Activated T-helper 1 cell treated with Interleukin-2 at 50 U/mL for 16 hours (primary cell): ENCODE data around the gene OR5L1.

Source experiments
- DNase-seq: peaks from one replicate; pipeline ENCODE4 v3.0.0-alpha.2; 2020; ENCODE audit warnings: low read depth

OR5L1 gene

GRCh38 chr11:55811067-55811466 is at the start of gene OR5L1:
Gene OR5L1 (plus strand): TSS chr11:55811367. CDS start chr11:55811467, 100 bp downstream.
- DNase-seq: no peak

GRCh38 chr11:55773138-55773537 is 38.0 kb upstream of the OR5L1 start, which contains the start of gene OR5D13:
Gene OR5D13 (plus strand): TSS chr11:55773438. CDS start chr11:55773438, 0 bp downstream.
- no peak for DNase-seq

- DNase-seq: no peak
These were observed 19.6 kb upstream of the OR5L1 start for GRCh38 chr11:55791606-55792005.

GRCh38 chr11:55793321-55793720 is 17.8 kb upstream of the OR5L1 start:
- DNase-seq: no peak

- DNase-seq: no peak
These were observed 15.9 kb upstream of the OR5L1 start, which contains the start of gene OR5D14 for GRCh38 chr11:55795256-55795655. Gene OR5D14 (plus strand): TSS chr11:55795556. CDS start chr11:55795556, 0 bp downstream.

- no peak for DNase-seq
These were observed 4.9 kb upstream of the OR5L1 start for GRCh38 chr11:55806248-55806647.

- no peak for DNase-seq
These were observed 8.2 kb downstream of the OR5L1 start, which contains the start of gene OR5D18 for GRCh38 chr11:55819330-55819729. Gene OR5D18 (plus strand): TSS chr11:55819630. CDS start chr11:55819630, 0 bp downstream.

GRCh38 chr11:55826919-55827318 is 15.8 kb downstream of the OR5L1 start, which contains the start of gene OR5L2:
Gene OR5L2 (plus strand): TSS chr11:55827219. CDS start chr11:55827219, 0 bp downstream.
- DNase-seq: no peak

- DNase-seq: no peak
These were observed 27.3 kb downstream of the OR5L1 start, which contains the start of gene OR5D16 for GRCh38 chr11:55838452-55838851. Gene OR5D16 (plus strand): TSS chr11:55838752. CDS start chr11:55838752, 0 bp downstream.

- DNase-seq: no peak
These were observed 36.3 kb downstream of the OR5L1 start for GRCh38 chr11:55847453-55847852.

GRCh38 chr11:55849037-55849436 is 37.9 kb downstream of the OR5L1 start:
- no peak for DNase-seq

GRCh38 chr11:55852141-55852540 is 41.0 kb downstream of the OR5L1 start:
- DNase-seq: no peak

- no peak for DNase-seq
These were observed 43.5 kb downstream of the OR5L1 start for GRCh38 chr11:55854704-55855103.
